ENCODE measurements around the gene ERG. TPM values are rescaled to one million over a fixed set of nuclear protein-coding genes. Genes with fewer than 3 reads are reported as not detected.

ERG gene
- total and polyA plus RNA-seq, 2 donors (not counting 1 experiment from before 2014, with no cell fraction given): under 0.01 TPM; not detected in 1

DNA sequence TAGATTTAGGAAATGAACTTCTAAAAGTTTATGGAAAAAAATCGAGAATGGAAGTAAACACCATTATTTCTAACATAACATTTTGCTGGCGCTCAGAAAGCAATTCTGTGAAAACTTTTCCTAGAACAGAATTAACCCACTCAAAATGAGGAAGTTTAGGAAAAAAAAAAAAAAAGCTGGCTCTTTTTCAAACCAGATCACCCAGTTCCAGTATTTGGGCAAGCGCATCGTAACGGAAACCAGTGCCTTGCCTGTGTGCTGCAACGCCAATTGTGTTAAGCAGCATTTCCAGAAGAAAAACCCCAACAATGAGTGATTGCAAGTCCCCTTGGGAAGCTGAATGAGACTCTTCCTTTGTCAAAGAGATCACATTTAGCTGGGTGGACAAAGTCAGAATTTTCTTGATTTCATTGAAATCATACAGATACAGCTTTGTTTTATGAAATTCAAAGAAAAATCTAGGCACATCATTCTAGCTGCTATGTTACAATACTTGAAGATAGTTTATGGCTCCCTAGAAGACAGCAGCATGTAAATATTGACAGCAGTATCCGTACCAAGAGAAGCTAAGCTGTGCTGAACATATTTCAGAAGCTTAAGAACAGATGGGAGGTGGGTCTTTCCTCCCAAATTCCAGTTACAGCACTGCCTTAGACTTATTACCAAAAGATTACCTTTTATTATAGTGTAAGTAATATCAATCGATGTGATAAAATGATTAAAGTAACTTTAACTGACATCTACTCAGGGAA, 113.4 kb downstream of the ERG start:
- Histone ChIP-seq H3K4me1 (ENCODE audit: control insufficient read depth, extremely low read depth, insufficient read depth, low read length) (no peaks in the 10 kb centered on the region), H3K9me3 (ENCODE audit: control insufficient read depth, insufficient read depth, low read depth, low read length) (no peaks in the 10 kb centered on the region), H3K79me2 (ENCODE audit: control insufficient read depth, insufficient read depth, low read length) (no peaks in the 10 kb centered on the region), H3K27me3 (ENCODE audit: control insufficient read depth, insufficient read depth, low read length) (no peaks in the 10 kb centered on the region), H4K20me1 (ENCODE audit: control insufficient read depth, extremely low read depth, insufficient read depth, low read length) (no peaks in the 10 kb centered on the region), H2AFZ (ENCODE audit: low read length) (no peak overlapping the region), H3K4me3 (replicated peaks in 1 of 4; ENCODE audit: control extremely low read depth in 1 of 4, insufficient read depth in 1 of 4, low read depth in 3 of 4, low read length in 4 of 4) (no peak overlapping the region), H3K27ac (ENCODE audit: insufficient read depth, low read length) (no peak overlapping the region), H3K4me2 (ENCODE audit: extremely low read depth, insufficient read depth, low read length) (no peak overlapping the region), H3K9ac (ENCODE audit: insufficient read depth, low read length) (no peak overlapping the region), H3K36me3 (ENCODE audit: control insufficient read depth, insufficient read depth, low read length) (no peaks in the 10 kb centered on the region)
- no peak for DNase-seq (ENCODE audit: low read depth in 2 of 2)
- TF ChIP-seq, protein P1, sequence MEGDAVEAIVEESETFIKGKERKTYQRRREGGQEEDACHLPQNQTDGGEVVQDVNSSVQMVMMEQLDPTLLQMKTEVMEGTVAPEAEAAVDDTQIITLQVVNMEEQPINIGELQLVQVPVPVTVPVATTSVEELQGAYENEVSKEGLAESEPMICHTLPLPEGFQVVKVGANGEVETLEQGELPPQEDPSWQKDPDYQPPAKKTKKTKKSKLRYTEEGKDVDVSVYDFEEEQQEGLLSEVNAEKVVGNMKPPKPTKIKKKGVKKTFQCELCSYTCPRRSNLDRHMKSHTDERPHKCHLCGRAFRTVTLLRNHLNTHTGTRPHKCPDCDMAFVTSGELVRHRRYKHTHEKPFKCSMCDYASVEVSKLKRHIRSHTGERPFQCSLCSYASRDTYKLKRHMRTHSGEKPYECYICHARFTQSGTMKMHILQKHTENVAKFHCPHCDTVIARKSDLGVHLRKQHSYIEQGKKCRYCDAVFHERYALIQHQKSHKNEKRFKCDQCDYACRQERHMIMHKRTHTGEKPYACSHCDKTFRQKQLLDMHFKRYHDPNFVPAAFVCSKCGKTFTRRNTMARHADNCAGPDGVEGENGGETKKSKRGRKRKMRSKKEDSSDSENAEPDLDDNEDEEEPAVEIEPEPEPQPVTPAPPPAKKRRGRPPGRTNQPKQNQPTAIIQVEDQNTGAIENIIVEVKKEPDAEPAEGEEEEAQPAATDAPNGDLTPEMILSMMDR (conservative IDR thresholded peaks at IDR 0.05 in 1 of 2, IDR thresholded peaks at IDR 0.05 in 1 of 2; ENCODE audit: low read depth in 1 of 2, low read length in 2 of 2): no peak
- TF ChIP-seq EZH2 (IDR thresholded peaks at IDR 0.05; ENCODE audit: low read length, missing control alignments): no peak

DNA sequence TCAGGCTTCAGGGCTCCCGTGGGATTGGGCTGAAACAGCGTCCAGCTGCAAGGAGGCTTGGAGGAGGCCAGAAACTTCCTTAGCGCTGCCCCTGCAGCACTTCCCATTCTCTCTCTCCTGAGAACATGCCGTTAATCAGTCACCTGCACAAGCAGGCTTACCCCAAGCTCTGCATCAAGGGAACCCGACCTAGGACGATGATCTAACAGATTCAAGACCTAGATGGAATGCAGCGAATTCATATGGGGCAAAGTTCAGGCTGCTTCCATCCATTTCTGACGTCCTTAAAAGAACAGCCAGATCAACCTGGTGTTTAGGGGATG, 114.1 kb downstream of the ERG start:
- Histone ChIP-seq H3K4me1 (ENCODE audit: control insufficient read depth, extremely low read depth, insufficient read depth, low read length) (no peaks in the 10 kb centered on the region), H3K27ac (ENCODE audit: insufficient read depth, low read length) (no peak overlapping the region), H3K79me2 (ENCODE audit: control insufficient read depth, insufficient read depth, low read length) (no peaks in the 10 kb centered on the region), H2AFZ (ENCODE audit: low read length) (no peak overlapping the region), H3K36me3 (ENCODE audit: control insufficient read depth, insufficient read depth, low read length) (no peaks in the 10 kb centered on the region), H3K9ac (ENCODE audit: insufficient read depth, low read length) (no peak overlapping the region), H3K27me3 (ENCODE audit: control insufficient read depth, insufficient read depth, low read length) (no peaks in the 10 kb centered on the region), H3K4me3 (replicated peaks in 1 of 4; ENCODE audit: control extremely low read depth in 1 of 4, insufficient read depth in 1 of 4, low read depth in 3 of 4, low read length in 4 of 4) (no peak overlapping the region), H3K9me3 (ENCODE audit: control insufficient read depth, insufficient read depth, low read depth, low read length) (no peaks in the 10 kb centered on the region), H4K20me1 (ENCODE audit: control insufficient read depth, extremely low read depth, insufficient read depth, low read length) (no peaks in the 10 kb centered on the region), H3K4me2 (ENCODE audit: extremely low read depth, insufficient read depth, low read length) (no peak overlapping the region)
- TF ChIP-seq EZH2 (IDR thresholded peaks at IDR 0.05; ENCODE audit: low read length, missing control alignments): no peak
- TF ChIP-seq, protein P1 (conservative IDR thresholded peaks at IDR 0.05 in 1 of 2, IDR thresholded peaks at IDR 0.05 in 1 of 2; ENCODE audit: low read depth in 1 of 2, low read length in 2 of 2): no peak
- no peak for DNase-seq (ENCODE audit: low read depth in 2 of 2)

DNA sequence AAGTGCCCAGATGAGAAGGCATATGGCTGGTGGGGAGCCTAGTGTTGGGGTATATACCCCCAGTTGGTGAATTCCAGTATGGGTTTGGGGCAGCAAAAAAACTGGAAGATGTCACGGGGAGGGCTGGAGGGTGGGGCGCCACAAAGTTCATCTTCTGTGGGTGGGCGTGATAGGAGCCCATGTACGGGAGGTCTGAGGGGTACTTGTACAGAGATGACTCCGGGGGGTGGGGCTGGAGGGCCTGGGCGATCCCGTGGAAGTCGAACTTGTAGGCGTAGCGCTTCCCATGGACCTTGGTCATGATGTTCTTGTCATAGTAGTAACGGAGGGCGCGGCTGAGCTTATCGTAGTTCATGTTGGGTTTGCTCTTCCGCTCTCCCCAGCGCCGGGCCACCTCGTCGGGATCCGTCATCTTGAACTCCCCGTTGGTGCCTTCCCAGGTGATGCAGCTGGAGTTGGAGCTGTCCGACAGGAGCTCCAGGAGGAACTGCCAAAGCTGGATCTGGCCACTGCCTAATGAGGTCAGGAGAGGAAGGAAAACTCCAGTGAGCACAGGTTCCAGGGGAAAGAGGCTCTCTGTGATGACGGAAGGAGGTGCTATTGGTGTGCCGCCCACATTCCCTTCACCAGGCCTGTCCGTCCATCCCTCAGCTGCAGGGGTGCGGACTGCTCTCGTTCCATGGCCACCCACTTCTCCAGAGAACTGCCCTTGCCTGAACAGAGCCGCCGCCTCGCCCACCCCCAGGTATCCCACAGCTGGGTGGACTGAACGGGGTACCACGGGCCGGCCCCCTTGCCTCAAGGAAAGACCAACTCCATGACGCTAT, 114.7 kb downstream of the ERG start:
- no peaks in the 10 kb centered on the region for H3K9me3 ChIP-seq (ENCODE audit: control insufficient read depth, insufficient read depth, low read depth, low read length)
- H3K36me3 ChIP-seq (ENCODE audit: control insufficient read depth, insufficient read depth, low read length): no peaks in the 10 kb centered on the region
- H3K4me1 ChIP-seq (ENCODE audit: control insufficient read depth, extremely low read depth, insufficient read depth, low read length): no peaks in the 10 kb centered on the region
- TF ChIP-seq, protein P1 (conservative IDR thresholded peaks at IDR 0.05 in 1 of 2, IDR thresholded peaks at IDR 0.05 in 1 of 2; ENCODE audit: low read depth in 1 of 2, low read length in 2 of 2): no peak
- TF ChIP-seq EZH2 (IDR thresholded peaks at IDR 0.05; ENCODE audit: low read length, missing control alignments): no peak
- DNase-seq (ENCODE audit: low read depth in 2 of 2): no peak
- H3K27me3 ChIP-seq (ENCODE audit: control insufficient read depth, insufficient read depth, low read length): no peaks in the 10 kb centered on the region
- H3K27ac ChIP-seq (ENCODE audit: insufficient read depth, low read length): no peak overlapping the region
- no peak overlapping the region for H3K4me2 ChIP-seq (ENCODE audit: extremely low read depth, insufficient read depth, low read length)
- no peaks in the 10 kb centered on the region for H3K79me2 ChIP-seq (ENCODE audit: control insufficient read depth, insufficient read depth, low read length)
- no peak overlapping the region for H3K4me3 ChIP-seq (replicated peaks in 1 of 4; ENCODE audit: control extremely low read depth in 1 of 4, insufficient read depth in 1 of 4, low read depth in 3 of 4, low read length in 4 of 4)
- H4K20me1 ChIP-seq (ENCODE audit: control insufficient read depth, extremely low read depth, insufficient read depth, low read length): no peaks in the 10 kb centered on the region
- H2AFZ ChIP-seq (ENCODE audit: low read length): no peak overlapping the region
- no peak overlapping the region for H3K9ac ChIP-seq (ENCODE audit: insufficient read depth, low read length)

Data from fibroblast of lung (primary cell).